Trophoblast cell (in vitro differentiated cells and primary cell): ENCODE data around the gene PHKA2.

Source experiments
- DNase-seq, 2 donors: peaks; one replicate each; pipeline ENCODE4 v3.0.0-alpha.2; 2016
- H2AFZ ChIP-seq: 2 replicates; pipeline ENCODE4 v1.6.1; 2013; ENCODE audit warnings: low read length, moderate library complexity, mild to moderate bottlenecking; ENCODE audit not compliant: insufficient read depth, poor library complexity
- H2AK5ac ChIP-seq: 2 replicates; pipeline ENCODE4 v1.6.1; 2013; ENCODE audit warnings: mild to moderate bottlenecking, low read length
- H2BK120ac ChIP-seq: 2 replicates; pipeline ENCODE4 v1.6.1; 2013; ENCODE audit warnings: low read length, mild to moderate bottlenecking, moderate library complexity; ENCODE audit not compliant: insufficient read depth, poor library complexity
- H2BK12ac ChIP-seq: 2 replicates; pipeline ENCODE4 v1.6.1; 2013; ENCODE audit warnings: mild to moderate bottlenecking, low read length, moderate library complexity
- H2BK5ac ChIP-seq: 2 replicates; pipeline ENCODE4 v1.6.1; 2013; ENCODE audit warnings: low read length, low read depth, moderate library complexity, mild to moderate bottlenecking; ENCODE audit not compliant: poor library complexity
- H3K14ac ChIP-seq: 2 replicates; pipeline ENCODE4 v1.6.1; 2013; ENCODE audit warnings: mild to moderate bottlenecking, low read length
- H3K18ac ChIP-seq: 2 replicates; pipeline ENCODE4 v1.6.1; 2013; ENCODE audit warnings: mild to moderate bottlenecking, low read length
- H3K23ac ChIP-seq: 2 replicates; pipeline ENCODE4 v1.6.1; 2013; ENCODE audit warnings: low read length
- H3K27ac ChIP-seq: 2 replicates; pipeline ENCODE4 v1.5.1; 2013; ENCODE audit warnings: low read depth, mild to moderate bottlenecking, inconsistent platforms, low read length, moderate library complexity
- H3K27me3 ChIP-seq: 2 replicates; pipeline ENCODE4 v1.6.1; 2013; ENCODE audit warnings: inconsistent platforms, mild to moderate bottlenecking, low read length, moderate library complexity; ENCODE audit not compliant: insufficient read depth
- H3K36me3 ChIP-seq, 2 experiments: 1 replicate in 1 of 2; 2 replicates in 1 of 2; pipeline ENCODE4 v1.6.1; 2013; ENCODE audit warnings: low read length in 2 of 2, mild to moderate bottlenecking in 2 of 2, moderate library complexity in 1 of 2; ENCODE audit not compliant: insufficient read depth in 2 of 2, control insufficient read depth in 1 of 2
- H3K4ac ChIP-seq: 2 replicates; pipeline ENCODE4 v1.6.1; 2013; ENCODE audit warnings: low read depth, mild to moderate bottlenecking, low read length, moderate library complexity
- H3K4me1 ChIP-seq, 2 experiments: 1 replicate in 1 of 2; 2 replicates in 1 of 2; pipeline ENCODE4 v1.6.1; 2013; ENCODE audit warnings: low read length in 2 of 2, mild to moderate bottlenecking in 2 of 2, moderate library complexity in 1 of 2; ENCODE audit not compliant: insufficient read depth in 2 of 2, control insufficient read depth in 1 of 2
- H3K4me2 ChIP-seq: 2 replicates; pipeline ENCODE4 v1.6.1; 2013; ENCODE audit warnings: inconsistent platforms, mild to moderate bottlenecking, low read length, moderate library complexity
- H3K4me3 ChIP-seq: 2 replicates; pipeline ENCODE4 v1.5.1; 2013; ENCODE audit warnings: mild to moderate bottlenecking, low read depth, low read length, inconsistent platforms
- H3K79me1 ChIP-seq: one replicate; pipeline ENCODE4 v1.6.1; 2013; ENCODE audit warnings: low read length
- H3K79me2 ChIP-seq: 2 replicates; pipeline ENCODE4 v1.6.1; 2013; ENCODE audit warnings: low read length, mild to moderate bottlenecking; ENCODE audit not compliant: control insufficient read depth, insufficient read depth, poor library complexity
- H3K9ac ChIP-seq: 2 replicates; pipeline ENCODE4 v1.6.1; 2013; ENCODE audit warnings: mild to moderate bottlenecking, low read length
- H3K9me3 ChIP-seq: 2 replicates; pipeline ENCODE4 v1.6.1; 2013; ENCODE audit warnings: low read depth, mild to moderate bottlenecking, control low read depth, inconsistent platforms, low read length; ENCODE audit not compliant: insufficient read depth
- H4K12ac ChIP-seq: 2 replicates; pipeline ENCODE4 v1.6.1; 2013; ENCODE audit warnings: low read depth, mild to moderate bottlenecking, low read length, moderate library complexity
- H4K8ac ChIP-seq: 2 replicates; pipeline ENCODE4 v1.6.1; 2013; ENCODE audit warnings: low read depth, mild to moderate bottlenecking, low read length, moderate library complexity
- H4K91ac ChIP-seq: one replicate; pipeline ENCODE4 v1.6.1; 2013; ENCODE audit warnings: low read depth, mild to moderate bottlenecking, low read length, moderate library complexity
- WGBS: extraction: QIAGEN DNeasy Blood & Tissue Kit; methylation state at CpG from one replicate; pipeline ENCODE4 v1.1.7; 2013; ENCODE audit warnings: missing lambda C conversion rate; ENCODE audit not compliant: insufficient read length, insufficient coverage; ENCODE audit errors: extremely low coverage; 5-methylcytosine and 5-hydroxymethylcytosine counted together

PHKA2 gene

DNA sequence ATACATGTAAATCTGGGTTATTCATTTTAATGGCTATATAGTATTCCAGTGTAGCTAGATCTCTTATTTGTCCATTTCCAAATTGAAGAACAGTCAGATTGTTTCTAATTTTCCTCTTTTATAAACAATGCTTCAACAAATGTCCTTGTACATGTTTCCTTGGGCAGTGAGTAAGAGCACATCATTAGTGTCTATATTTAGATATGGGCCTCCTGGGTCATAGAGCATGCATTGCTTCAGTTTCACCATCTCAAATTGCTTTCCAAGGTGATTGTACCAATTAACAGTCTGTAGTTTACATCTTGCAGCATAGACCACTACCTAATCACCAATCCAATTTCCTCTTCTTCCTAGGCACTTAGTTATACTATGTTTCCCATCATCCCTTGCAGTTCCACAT, 13.4 kb downstream of the PHKA2 start:
- DNase-seq: no peak
- H3K9me3 ChIP-seq: no peaks in the 10 kb centered on the region
- H3K79me2 ChIP-seq: no peaks in the 10 kb centered on the region
- no peaks in the 10 kb centered on the region for H3K36me3 ChIP-seq
- H3K9ac ChIP-seq: no peak overlapping the region
- no peak overlapping the region for H2BK120ac ChIP-seq
- no peak overlapping the region for H3K4ac ChIP-seq
- no peak overlapping the region for H2AFZ ChIP-seq
- H3K27me3 ChIP-seq: no peaks in the 10 kb centered on the region
- no peak overlapping the region for H3K14ac ChIP-seq
- H3K27ac ChIP-seq: no peak overlapping the region
- H4K8ac ChIP-seq: no peak overlapping the region
- H4K91ac ChIP-seq: no peak overlapping the region
- no peak overlapping the region for H3K23ac ChIP-seq
- H2BK12ac ChIP-seq: no peak overlapping the region
- no peak overlapping the region for H2BK5ac ChIP-seq
- no peak overlapping the region for H3K4me2 ChIP-seq
- no peaks in the 10 kb centered on the region for H3K79me1 ChIP-seq
- no peak overlapping the region for H2AK5ac ChIP-seq
- peaks cover 3% of the 10 kb centered on the region in 2 experiments for H3K4me1 ChIP-seq
- H3K4me3 ChIP-seq: no peak overlapping the region
- H3K18ac ChIP-seq: no peak overlapping the region
- H4K12ac ChIP-seq: no peak overlapping the region

GRCh38 chrX:18966624-18967023, 17.3 kb downstream of the PHKA2 start:
- Histone ChIP-seq H2BK12ac (no peak overlapping the region), H4K8ac (no peak overlapping the region), H3K36me3 (no peaks in the 10 kb centered on the region), H3K4me3 (no peak overlapping the region), H3K9ac (no peak overlapping the region), H3K14ac (no peak overlapping the region), H2AFZ (no peak overlapping the region), H2BK120ac (no peak overlapping the region), H3K27me3 (no peaks in the 10 kb centered on the region), H2AK5ac (no peak overlapping the region), H3K18ac (no peak overlapping the region), H3K79me1 (no peaks in the 10 kb centered on the region), H3K4ac (no peak overlapping the region), H3K4me1 (peaks cover 3 to 5% of the 10 kb centered on the region in 2 experiments), H3K23ac (no peak overlapping the region), H4K91ac (no peak overlapping the region), H3K79me2 (no peaks in the 10 kb centered on the region), H4K12ac (peak overlapping the region; percentile 18), H3K27ac (no peak overlapping the region), H2BK5ac (no peak overlapping the region), H3K4me2 (no peak overlapping the region), H3K9me3 (no peaks in the 10 kb centered on the region)
- DNase-seq: no peak
- WGBS: no CpG with 5 or more reads among the region's 5 CpGs

- H4K12ac ChIP-seq: no peak overlapping the region
- no peak overlapping the region for H2AK5ac ChIP-seq
- H3K18ac ChIP-seq: no peak overlapping the region
- H3K4ac ChIP-seq: no peak overlapping the region
- H3K9me3 ChIP-seq: no peaks in the 10 kb centered on the region
- H3K79me1 ChIP-seq: no peaks in the 10 kb centered on the region
- H3K27ac ChIP-seq: no peak overlapping the region
- no peak overlapping the region for H2BK120ac ChIP-seq
- no peak overlapping the region for H3K23ac ChIP-seq
- H4K91ac ChIP-seq: no peak overlapping the region
- no peak overlapping the region for H4K8ac ChIP-seq
- no peak overlapping the region for H3K4me3 ChIP-seq
- no peak overlapping the region for H2BK5ac ChIP-seq
- no peaks in the 10 kb centered on the region for H3K36me3 ChIP-seq
- H2AFZ ChIP-seq: no peak overlapping the region
- no peaks in the 10 kb centered on the region for H3K27me3 ChIP-seq
- no peak overlapping the region for H3K4me2 ChIP-seq
- 100% methylated on average over 4 of the region's 9 CpGs for WGBS
- no peaks in the 10 kb centered on the region for H3K79me2 ChIP-seq
- H3K4me1 ChIP-seq: peaks cover 3 to 5% of the 10 kb centered on the region in 2 experiments
- no peak overlapping the region for H3K9ac ChIP-seq
- no peak overlapping the region for H3K14ac ChIP-seq
- no peak overlapping the region for H2BK12ac ChIP-seq
- peak; percentile 27 to 61 for DNase-seq
Observed at GRCh38 chrX:18964901-18965300, 19.0 kb downstream of the PHKA2 start.

DNA sequence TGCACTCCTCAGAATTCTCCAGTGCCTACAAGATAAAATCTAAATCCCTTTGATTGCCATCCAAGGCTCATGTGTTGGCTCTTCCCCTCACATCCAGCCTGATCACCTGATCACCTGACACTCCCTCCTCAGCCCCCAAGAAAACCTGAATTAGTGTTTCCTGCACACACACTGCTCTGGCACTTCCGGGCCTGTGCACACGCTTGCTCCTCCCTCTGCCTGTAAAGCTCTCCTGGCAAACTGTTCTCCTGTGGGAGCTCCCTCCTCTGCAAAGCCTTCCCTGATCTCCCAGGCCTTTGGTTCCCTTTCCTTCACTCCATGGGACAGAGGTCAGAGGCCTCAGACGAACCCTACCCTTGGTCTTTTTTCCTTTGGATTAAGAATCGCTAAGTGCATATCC, 19.9 kb downstream of the PHKA2 start:
- Histone ChIP-seq H3K36me3 (no peaks in the 10 kb centered on the region), H2BK120ac (no peak overlapping the region), H3K4me2 (no peak overlapping the region), H3K4me1 (peaks cover 3 to 5% of the 10 kb centered on the region in 2 experiments), H3K9ac (no peak overlapping the region), H3K9me3 (no peaks in the 10 kb centered on the region), H3K27me3 (no peaks in the 10 kb centered on the region), H3K4me3 (no peak overlapping the region), H2AFZ (no peak overlapping the region), H3K27ac (no peak overlapping the region), H2BK12ac (no peak overlapping the region), H3K14ac (no peak overlapping the region), H2AK5ac (no peak overlapping the region), H3K4ac (no peak overlapping the region), H3K79me1 (no peaks in the 10 kb centered on the region), H4K8ac (no peak overlapping the region), H2BK5ac (no peak overlapping the region), H3K79me2 (no peaks in the 10 kb centered on the region), H4K91ac (no peak overlapping the region), H3K18ac (no peak overlapping the region), H3K23ac (no peak overlapping the region), H4K12ac (no peak overlapping the region)
- DNase-seq: no peak
- WGBS: no CpG with 5 or more reads among the region's 4 CpGs

- H3K79me1 ChIP-seq: no peaks in the 10 kb centered on the region
- H3K14ac ChIP-seq: no peak overlapping the region
- no peak overlapping the region for H3K18ac ChIP-seq
- H2BK12ac ChIP-seq: no peak overlapping the region
- H3K9me3 ChIP-seq: no peaks in the 10 kb centered on the region
- H2BK5ac ChIP-seq: no peak overlapping the region
- H3K9ac ChIP-seq: no peak overlapping the region
- no peak overlapping the region for H2AFZ ChIP-seq
- H2BK120ac ChIP-seq: no peak overlapping the region
- no peak overlapping the region for H3K4ac ChIP-seq
- no peak for DNase-seq
- no peak overlapping the region for H2AK5ac ChIP-seq
- H4K8ac ChIP-seq: no peak overlapping the region
- peaks cover 3 to 5% of the 10 kb centered on the region in 2 experiments for H3K4me1 ChIP-seq
- no peak overlapping the region for H4K12ac ChIP-seq
- H3K23ac ChIP-seq: no peak overlapping the region
- no peak overlapping the region for H3K4me3 ChIP-seq
- no peak overlapping the region for H4K91ac ChIP-seq
- H3K27me3 ChIP-seq: no peaks in the 10 kb centered on the region
- no peak overlapping the region for H3K4me2 ChIP-seq
- no peak overlapping the region for H3K27ac ChIP-seq
- H3K36me3 ChIP-seq: no peaks in the 10 kb centered on the region
- no peaks in the 10 kb centered on the region for H3K79me2 ChIP-seq
Observed at GRCh38 chrX:18962329-18962728, 21.6 kb downstream of the PHKA2 start.
